SKM-1 (cell line): ENCODE measurements around the gene SLC2A6.

ENCODE experiments used
- DNase-seq: peaks from one replicate; lab custom pipeline; 2025; ENCODE audit not compliant: unreplicated experiment; lab: John Stamatoyannopoulos, UW

The SLC2A6 gene, protein sequence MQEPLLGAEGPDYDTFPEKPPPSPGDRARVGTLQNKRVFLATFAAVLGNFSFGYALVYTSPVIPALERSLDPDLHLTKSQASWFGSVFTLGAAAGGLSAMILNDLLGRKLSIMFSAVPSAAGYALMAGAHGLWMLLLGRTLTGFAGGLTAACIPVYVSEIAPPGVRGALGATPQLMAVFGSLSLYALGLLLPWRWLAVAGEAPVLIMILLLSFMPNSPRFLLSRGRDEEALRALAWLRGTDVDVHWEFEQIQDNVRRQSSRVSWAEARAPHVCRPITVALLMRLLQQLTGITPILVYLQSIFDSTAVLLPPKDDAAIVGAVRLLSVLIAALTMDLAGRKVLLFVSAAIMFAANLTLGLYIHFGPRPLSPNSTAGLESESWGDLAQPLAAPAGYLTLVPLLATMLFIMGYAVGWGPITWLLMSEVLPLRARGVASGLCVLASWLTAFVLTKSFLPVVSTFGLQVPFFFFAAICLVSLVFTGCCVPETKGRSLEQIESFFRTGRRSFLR

DNA sequence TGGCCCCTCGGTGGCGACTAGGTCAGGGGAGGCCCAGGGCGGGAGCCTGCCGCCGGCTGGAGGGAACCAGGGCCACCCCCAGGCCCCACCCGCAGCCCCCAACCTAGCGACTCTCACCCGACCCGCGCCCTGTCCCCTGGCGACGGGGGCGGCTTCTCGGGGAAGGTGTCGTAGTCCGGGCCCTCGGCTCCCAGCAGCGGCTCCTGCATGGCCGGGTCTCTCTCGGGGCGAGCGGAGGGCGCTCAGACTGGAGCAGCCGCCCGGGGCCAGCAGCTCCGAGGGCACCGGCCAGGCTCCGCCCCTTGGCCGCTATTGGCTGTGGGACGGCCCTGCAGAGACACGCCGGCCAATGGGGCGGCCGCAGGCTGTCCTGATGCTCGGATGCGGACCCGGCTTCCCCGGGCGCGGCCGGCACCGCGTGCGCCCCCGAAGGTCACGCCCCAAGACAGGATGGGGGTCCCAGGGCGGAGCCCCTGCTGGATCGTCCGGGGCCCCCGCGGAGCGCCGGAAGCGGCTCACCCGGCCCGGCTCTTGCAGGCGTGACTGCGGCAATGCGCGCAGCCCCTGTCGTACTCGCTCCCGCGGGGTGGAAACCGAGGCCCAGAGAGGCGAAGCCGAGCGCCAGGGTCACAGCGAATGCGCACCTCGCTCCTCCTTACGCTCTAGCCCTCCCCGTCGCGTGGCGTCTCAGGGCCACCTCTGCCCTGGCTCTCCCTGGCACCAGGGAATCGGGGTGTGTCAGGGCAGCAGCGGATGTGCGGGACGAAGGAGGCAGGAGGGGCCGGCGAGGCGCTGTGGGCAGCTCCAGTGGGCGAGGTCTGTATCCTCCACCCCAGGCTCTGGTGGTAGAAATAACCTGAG is at the start of gene SLC2A6:
Gene SLC2A6 (minus strand): TSS at position 249 of the 861 bp plus-strand sequence. CDS start 40 bp downstream, at position 209.
- DNase-seq = peak; percentile 55

- DNase-seq = no peak
These were observed 49.3 kb upstream of the SLC2A6 start for GRCh38 chr9:133528001-133528875.

GRCh38 chr9:133527444-133527920 is 48.6 kb upstream of the SLC2A6 start:
- no peak for DNase-seq

DNA sequence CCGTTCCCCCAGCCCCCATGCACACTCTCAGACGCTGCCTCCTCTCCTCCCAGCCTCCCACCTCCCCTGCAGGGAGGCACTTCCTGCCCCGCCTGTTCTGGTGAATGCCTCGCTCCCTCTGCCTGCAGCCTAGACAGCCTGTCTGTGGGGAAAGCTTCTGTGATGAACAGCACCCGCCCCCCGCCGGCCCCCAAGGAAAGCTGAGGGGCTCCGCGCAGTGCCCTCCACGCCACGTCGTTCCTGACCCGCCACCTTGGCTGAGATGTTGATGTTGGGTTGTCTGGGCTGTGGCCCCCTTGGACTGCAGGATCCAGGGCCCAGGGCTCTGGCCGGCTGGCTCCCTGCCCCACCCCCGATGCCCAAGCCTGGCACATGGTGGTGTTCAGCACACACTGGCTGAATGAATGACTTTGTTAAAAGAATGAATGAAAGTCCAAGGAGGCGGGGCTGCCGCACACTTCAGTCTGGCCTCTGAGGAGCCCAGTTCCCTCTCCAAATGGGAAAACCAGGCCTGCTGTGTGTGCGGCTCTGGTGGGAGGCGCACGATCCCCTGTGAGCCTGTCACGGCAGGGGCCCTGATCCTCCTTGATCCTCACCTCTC is 47.9 kb upstream of the SLC2A6 start:
- no peak for DNase-seq

- DNase-seq = no peak
These were observed 46.8 kb upstream of the SLC2A6 start for GRCh38 chr9:133525677-133526076.

- DNase-seq = no peak
These were observed 45.9 kb upstream of the SLC2A6 start, which contains the start of gene MYMK for GRCh38 chr9:133524679-133525228. Gene MYMK, minus strand, starts transcription at chr9:133524959. Its CDS starts 115 bp downstream, at chr9:133524844.

DNA sequence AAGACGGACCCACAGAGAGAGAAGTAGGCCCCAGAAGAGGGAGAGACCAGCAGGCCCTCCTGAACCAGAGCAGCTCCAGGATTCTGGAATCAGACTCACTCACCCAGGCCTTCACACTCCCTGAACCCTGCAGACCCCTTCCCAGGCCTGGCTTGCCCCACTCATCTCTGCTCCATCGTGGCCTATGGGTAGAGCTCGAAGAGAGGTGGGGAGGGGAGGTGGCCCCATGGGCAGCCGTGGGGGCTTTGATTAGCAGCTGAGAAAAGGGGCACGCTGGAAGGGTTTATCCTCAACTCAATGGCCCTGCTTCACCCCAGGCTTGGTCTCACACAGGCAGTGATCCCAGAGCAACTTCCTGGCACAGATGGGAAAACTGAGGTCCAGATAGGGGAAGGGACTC is 45.2 kb upstream of the SLC2A6 start:
- DNase-seq = no peak

DNA sequence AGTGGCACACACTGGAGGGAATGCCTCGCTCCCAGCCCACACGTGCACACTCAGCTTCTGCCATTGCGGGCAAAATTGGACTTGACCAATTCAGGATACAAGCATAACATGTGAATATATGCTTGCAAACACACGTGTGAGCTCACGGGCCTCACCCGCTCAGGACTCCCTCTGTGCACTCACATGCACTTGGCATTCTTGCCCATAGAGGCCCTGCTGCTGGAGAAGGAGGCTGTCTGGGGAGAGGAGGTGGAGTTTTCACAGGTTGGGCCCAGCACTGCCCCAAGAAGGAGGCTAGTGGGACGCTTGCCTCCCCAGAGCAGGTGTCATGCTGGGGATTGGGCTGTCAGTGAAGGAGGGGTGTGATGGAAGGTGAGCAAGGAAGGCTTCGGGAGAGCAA is 44.2 kb upstream of the SLC2A6 start:
- DNase-seq = no peak

DNA sequence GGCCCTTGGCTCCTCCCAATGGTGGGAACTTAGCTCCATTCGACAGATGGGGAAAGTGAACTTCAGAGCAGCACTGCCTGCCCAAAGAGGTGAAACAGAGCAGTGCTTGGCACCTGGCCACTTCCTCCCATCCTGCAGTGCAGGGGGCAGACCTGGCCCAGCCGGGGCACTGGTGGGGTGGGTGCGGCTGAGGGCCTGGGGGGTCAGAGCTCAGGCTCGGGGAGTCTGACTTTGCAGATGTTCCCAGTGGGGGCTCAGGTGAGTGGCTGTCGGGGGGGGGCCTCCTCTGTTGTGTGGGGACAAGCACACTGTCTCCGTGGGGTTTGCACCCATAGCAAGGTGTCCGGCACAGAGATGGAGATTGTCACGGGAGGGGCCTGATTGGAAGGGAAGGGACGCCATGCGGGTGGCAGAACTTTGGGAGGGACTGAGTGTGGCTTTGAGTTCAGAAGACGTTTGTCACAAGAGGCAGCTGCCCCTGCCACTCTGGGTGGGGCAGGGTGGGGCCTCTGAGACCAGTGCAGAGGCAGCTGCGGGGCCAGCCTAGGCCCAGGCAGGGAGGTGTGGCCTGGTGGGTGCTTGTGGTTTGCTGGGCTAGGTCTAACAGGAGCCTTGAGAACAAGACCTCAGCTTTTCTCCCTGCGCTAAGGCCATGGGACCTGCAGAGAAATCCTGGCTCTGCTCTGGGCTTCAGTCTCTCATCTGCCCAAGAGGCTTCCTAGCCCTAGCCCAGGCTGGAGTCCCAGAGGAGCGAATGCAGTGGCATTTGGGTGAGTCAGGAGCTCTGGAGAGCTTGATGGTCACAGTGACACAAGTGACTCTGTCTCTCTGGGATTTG is 43.4 kb upstream of the SLC2A6 start:
- DNase-seq = no peak

GRCh38 chr9:133521122-133522072 is 42.5 kb upstream of the SLC2A6 start:
- DNase-seq = no peak

DNA sequence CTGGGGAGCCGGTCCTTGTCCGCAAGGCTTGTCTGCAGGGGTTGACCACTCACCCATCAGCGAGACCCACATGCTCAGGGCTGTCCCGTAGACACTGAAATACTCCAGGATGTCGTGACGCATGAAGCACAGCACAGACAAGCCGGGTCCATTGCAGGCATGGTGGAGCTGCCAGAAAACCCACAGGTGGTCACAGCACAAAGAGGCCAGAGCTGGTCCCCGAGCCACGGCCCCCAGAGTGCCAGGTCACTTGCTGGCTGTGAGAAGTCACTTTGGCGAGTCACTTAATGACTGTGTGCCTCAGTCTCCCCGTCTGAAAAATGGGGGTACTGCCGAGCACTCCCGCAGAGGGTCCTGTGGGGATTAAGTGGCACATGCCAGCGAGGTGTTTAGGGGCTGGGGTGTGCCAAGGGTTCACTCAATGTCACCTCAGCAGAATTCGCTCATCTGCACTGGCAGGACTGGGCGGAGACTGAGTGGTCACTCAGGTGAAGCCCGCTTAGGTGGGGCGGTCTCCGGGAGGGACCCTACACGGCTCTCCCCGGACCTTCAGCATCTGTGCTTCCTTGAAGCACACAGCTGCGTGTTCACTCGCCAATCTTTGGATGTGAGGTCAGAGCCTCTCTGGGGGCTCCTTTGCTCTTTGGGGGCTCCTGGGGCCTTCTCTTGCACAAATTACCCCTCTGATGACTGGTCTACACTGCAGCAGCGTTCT is 41.4 kb upstream of the SLC2A6 start:
- no peak for DNase-seq

GRCh38 chr9:133519693-133520092 is 40.8 kb upstream of the SLC2A6 start:
- no peak for DNase-seq

- no peak for DNase-seq
These were observed 40.0 kb upstream of the SLC2A6 start for GRCh38 chr9:133518706-133519449.

DNA sequence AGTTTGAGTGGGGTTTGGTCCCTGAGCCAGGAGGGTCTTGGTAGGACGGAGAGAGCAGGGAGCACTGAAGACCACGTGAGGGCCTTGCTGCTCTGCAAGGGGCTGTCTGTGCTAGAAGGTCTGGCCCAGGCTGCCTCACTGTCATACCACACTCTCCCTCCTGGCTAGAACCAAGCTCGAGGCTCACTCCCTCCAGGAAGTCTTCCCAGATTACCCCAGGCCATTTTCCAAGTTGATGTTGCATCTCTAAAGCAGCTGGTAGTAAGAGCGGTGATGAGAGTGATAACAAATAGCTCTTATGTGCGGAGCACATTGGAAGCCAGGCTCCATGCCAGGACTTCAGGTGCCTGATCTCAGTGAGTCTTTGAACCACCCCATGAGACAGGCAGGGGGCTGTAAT is 39.3 kb upstream of the SLC2A6 start:
- DNase-seq = no peak

- no peak for DNase-seq
These were observed 38.8 kb upstream of the SLC2A6 start for GRCh38 chr9:133517711-133518110.

DNA sequence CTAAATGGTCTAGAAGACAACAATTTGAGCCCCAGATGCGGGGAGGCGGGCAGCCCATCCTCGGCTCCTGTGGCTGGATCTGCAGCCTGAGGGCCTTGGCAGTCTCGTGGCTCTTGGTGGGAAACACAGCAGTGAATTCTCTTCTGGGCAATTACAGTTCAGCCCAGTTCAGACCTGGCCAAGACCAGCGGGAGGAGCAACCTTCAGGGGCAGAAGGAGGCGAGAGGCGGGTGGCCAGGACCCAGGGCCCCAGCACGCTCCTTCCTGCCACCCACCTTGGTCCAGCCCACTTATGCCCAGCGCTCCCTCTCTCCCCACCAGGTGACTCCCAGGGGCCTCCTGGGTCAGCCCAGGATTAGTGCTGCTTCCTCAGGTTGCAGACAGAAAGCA is 38.1 kb upstream of the SLC2A6 start:
- no peak for DNase-seq
